A673 (cell line): ENCODE data around the gene RASGRF1. TPM values are rescaled to one million over a fixed set of nuclear protein-coding genes. Genes with fewer than 3 reads are reported as not detected.

Experiments
- BruUV-seq: library from RNA; stranded (reverse); fragments of 400-500 nt; replicated peaks from 2 replicates; lab custom pipeline; 2021; lab: Mats Ljungman, UMichigan
- CTCF ChIA-PET: fragments of 300-600 bp; sonication (Branson Sonifier 250); formaldehyde crosslinking; loops from one replicate; lab custom pipeline; 2022; ENCODE audit warnings: antibody characterized with exemption; lab: Charles Lee
- POLR2A ChIA-PET: fragments of 300-600 bp; sonication (Branson Sonifier 250); formaldehyde crosslinking; loops from one replicate; lab custom pipeline; 2022; ENCODE audit warnings: antibody characterized with exemption; ENCODE audit not compliant: low non-redundant PET; lab: Charles Lee
- DNase-seq: peaks from one replicate; pipeline ENCODE4 v3.0.0-alpha.2; 2015; ENCODE audit warnings: low spot score
- H3K27ac ChIP-seq: fragments of 200-600 bp; sonication (generic); 2 replicates; pipeline ENCODE4 v1.5.1; 2016; ENCODE audit warnings: mixed run types, low read depth, mild to moderate bottlenecking, mixed read lengths, antibody characterized with exemption, low read length; ENCODE audit not compliant: poor library complexity, severe bottlenecking
- H3K27me3 ChIP-seq: fragments of 200-600 bp; sonication (generic); replicated peaks from 2 replicates; pipeline ENCODE4 v1.6.1; 2017; ENCODE audit warnings: mixed run types, low read depth, mild to moderate bottlenecking, mixed read lengths, antibody characterized with exemption, low read length; ENCODE audit not compliant: insufficient read depth, poor library complexity
- H3K36me3 ChIP-seq: fragments of 200-600 bp; sonication (generic); 2 replicates; pipeline ENCODE4 v1.6.1; 2016; ENCODE audit warnings: mixed run types, mild to moderate bottlenecking, mixed read lengths, antibody characterized with exemption, low read length; ENCODE audit not compliant: insufficient read depth, poor library complexity, severe bottlenecking
- H3K4me1 ChIP-seq: fragments of 200-600 bp; sonication (generic); 2 replicates; pipeline ENCODE4 v1.6.1; 2017; ENCODE audit warnings: mixed run types, mild to moderate bottlenecking, mixed read lengths, antibody characterized with exemption, low read length; ENCODE audit not compliant: insufficient read depth, poor library complexity, severe bottlenecking
- H3K4me3 ChIP-seq: fragments of 200-600 bp; sonication (generic); 2 replicates; pipeline ENCODE4 v1.5.1; 2016; ENCODE audit warnings: low read depth, mixed run types, mild to moderate bottlenecking, mixed read lengths, low read length; ENCODE audit not compliant: poor library complexity, severe bottlenecking
- H3K9me3 ChIP-seq: fragments of 200-600 bp; sonication (generic); 2 replicates; pipeline ENCODE4 v1.6.1; 2016; ENCODE audit warnings: mixed run types, low read depth, mild to moderate bottlenecking, mixed read lengths, antibody characterized with exemption, low read length; ENCODE audit not compliant: poor library complexity, severe bottlenecking
- EZH2 ChIP-seq: fragments of 200-600 bp; sonication (generic); IDR thresholded peaks from 2 replicates; pipeline ENCODE4 v1.6.1; 2017; ENCODE audit warnings: borderline replicate concordance, low read depth, mild to moderate bottlenecking, mixed read lengths, antibody characterized with exemption, low read length; ENCODE audit not compliant: poor library complexity, severe bottlenecking
- intact Hi-C: fragments of 100-400 bp; cut with micrococcal nuclease; formaldehyde crosslinking; loops from one replicate; pipeline ENCODE4 v1.10.0; 2022; ENCODE audit not compliant: unreplicated experiment
- total RNA-seq: library from RNA; stranded (reverse); gene quantifications from 2 replicates; pipeline ENCODE4 v1.2.3, GENCODE V29; 2021
- TF ChIP-seq, protein P1 (sequence below): fragments of 300-800, 200-600 bp; sonication (generic); conservative IDR thresholded peaks from 2 replicates; pipeline ENCODE4 v1.5.1; 2017; ENCODE audit warnings: low read depth, mild to moderate bottlenecking, antibody characterized with exemption, low read length, moderate library complexity, mixed read lengths

Gene RASGRF1
- total RNA-seq, 1 experiment from 2014 or later = 0.73 TPM

- Histone ChIP-seq H3K36me3 (peaks cover 46% of the 10 kb centered on the region), H3K27ac (no peak overlapping the region), H3K4me3 (no peak overlapping the region), H3K9me3 (no peaks in the 10 kb centered on the region), H3K27me3 (no peaks in the 10 kb centered on the region), H3K4me1 (no peaks in the 10 kb centered on the region)
- POLR2A ChIA-PET = no interaction called here
- CTCF ChIA-PET = no interaction called here
- DNase-seq = no peak
- TF ChIP-seq, protein P1, sequence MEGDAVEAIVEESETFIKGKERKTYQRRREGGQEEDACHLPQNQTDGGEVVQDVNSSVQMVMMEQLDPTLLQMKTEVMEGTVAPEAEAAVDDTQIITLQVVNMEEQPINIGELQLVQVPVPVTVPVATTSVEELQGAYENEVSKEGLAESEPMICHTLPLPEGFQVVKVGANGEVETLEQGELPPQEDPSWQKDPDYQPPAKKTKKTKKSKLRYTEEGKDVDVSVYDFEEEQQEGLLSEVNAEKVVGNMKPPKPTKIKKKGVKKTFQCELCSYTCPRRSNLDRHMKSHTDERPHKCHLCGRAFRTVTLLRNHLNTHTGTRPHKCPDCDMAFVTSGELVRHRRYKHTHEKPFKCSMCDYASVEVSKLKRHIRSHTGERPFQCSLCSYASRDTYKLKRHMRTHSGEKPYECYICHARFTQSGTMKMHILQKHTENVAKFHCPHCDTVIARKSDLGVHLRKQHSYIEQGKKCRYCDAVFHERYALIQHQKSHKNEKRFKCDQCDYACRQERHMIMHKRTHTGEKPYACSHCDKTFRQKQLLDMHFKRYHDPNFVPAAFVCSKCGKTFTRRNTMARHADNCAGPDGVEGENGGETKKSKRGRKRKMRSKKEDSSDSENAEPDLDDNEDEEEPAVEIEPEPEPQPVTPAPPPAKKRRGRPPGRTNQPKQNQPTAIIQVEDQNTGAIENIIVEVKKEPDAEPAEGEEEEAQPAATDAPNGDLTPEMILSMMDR = no peak
- no peak for TF ChIP-seq EZH2
- BruUV-seq = no TSS peak
- intact Hi-C loops = no loop called here
These were observed 174.5 kb downstream of the RASGRF1 start for GRCh38 chr15:78916088-78916487.

DNA sequence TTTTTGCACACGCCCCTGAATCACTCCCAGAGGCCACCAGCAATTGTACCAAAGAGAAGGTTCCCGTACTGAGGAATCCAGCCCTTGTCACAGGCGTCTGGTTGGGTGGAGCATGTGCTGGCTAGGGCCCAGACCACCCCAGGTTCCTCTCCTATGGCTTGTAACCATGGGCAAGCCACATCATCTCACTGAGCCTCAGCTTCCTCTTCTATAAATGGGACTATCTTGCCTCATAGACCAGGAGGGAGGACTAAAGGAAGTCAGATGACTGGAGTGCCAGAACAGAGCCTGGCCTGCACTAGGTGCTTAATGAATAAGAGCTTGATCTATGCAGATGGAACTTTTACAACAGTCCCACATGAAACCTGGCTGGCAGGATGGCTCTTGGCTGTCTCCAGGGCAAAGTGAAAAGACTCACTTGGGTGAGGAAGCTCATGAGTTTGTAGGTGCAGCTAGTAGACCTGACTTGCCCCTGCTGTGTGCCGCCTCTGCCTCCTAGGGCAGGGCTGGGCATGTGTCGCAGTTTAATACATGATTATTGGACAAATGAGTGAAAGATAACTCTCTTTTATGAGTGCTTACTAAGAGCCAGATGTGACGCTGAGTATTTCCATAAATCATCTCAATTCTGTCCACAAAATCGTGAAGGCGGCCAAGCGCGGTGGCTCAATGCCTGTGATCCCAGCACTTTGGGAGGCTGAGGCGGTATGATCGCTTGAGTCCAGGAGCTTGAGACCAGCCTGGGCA, 175.1 kb downstream of the RASGRF1 start:
- Histone ChIP-seq H3K4me1 (no peaks in the 10 kb centered on the region), H3K27me3 (no peaks in the 10 kb centered on the region), H3K36me3 (peaks cover 48% of the 10 kb centered on the region), H3K9me3 (no peaks in the 10 kb centered on the region), H3K4me3 (no peak overlapping the region), H3K27ac (peak overlapping the region; percentile 2)
- no TSS peak for BruUV-seq
- TF ChIP-seq, protein P1 = no peak
- TF ChIP-seq EZH2 = no peak
- no peak for DNase-seq
- CTCF ChIA-PET = no interaction called here
- POLR2A ChIA-PET = no interaction called here
- intact Hi-C loops = loop anchor here (2.0 kb wide), 1 partner anchor 269 kb away; no protein-coding TSS in a partner anchor

DNA sequence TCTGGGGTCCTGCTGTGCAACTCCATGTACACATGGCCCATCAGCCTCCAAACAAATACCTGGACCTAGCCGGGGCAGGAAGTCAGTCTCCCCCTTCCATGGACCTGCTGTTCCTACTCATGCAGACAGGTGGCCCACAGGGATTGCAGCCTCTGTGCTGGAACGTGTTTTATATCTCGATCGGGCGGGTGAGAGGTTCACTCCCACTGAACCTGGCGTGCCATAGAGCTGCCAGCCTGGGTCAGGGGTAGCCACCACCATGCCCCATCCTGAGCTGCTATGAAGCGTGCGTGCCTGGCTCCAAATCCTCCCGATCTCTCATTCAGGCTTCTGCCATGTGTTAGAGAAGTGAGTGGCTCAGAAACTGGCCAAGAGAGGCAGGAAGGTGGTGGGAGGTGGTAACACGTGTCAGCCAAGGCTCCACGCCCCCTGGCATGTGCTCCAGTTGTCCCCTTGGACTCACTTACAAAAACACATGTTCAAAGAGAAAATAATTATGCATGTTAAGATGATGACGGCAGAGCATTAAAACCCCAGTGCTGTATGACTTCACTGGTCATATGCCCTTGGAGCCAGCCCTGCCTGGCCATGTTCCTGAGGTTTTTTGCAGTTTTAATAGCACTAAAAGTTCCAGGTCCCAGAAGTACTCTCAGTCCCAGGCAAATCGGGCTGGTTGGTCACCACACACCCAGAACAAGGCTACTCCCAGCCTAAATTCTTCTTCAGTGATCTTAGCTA, 176.4 kb downstream of the RASGRF1 start:
- H3K27ac ChIP-seq = no peak overlapping the region
- BruUV-seq = no TSS peak

More for the DNA sequence above, 176.4 kb downstream of the RASGRF1 start:
- no peak overlapping the region for H3K4me3 ChIP-seq
- CTCF ChIA-PET = no interaction called here
- peaks cover 52% of the 10 kb centered on the region for H3K36me3 ChIP-seq
- H3K9me3 ChIP-seq = no peaks in the 10 kb centered on the region
- no peaks in the 10 kb centered on the region for H3K27me3 ChIP-seq
- no peak for TF ChIP-seq EZH2
- TF ChIP-seq, protein P1 = peak; percentile 41; the same call in 1 of the 2 replicates
- H3K4me1 ChIP-seq = no peaks in the 10 kb centered on the region
- intact Hi-C loops = loop anchor here (2.0 kb wide), 1 partner anchor 271 kb away; no protein-coding TSS in a partner anchor
- no peak for DNase-seq
- POLR2A ChIA-PET = no interaction called here
